NCI-H2171 treated with DMSO at 0.1 percent for 48 hours (cell line): Measurements from ENCODE around the gene RABAC1.

Experiments
- DNase-seq: peaks from one replicate; lab custom pipeline; 2025; lab: John Stamatoyannopoulos, UW

Gene RABAC1

DNA sequence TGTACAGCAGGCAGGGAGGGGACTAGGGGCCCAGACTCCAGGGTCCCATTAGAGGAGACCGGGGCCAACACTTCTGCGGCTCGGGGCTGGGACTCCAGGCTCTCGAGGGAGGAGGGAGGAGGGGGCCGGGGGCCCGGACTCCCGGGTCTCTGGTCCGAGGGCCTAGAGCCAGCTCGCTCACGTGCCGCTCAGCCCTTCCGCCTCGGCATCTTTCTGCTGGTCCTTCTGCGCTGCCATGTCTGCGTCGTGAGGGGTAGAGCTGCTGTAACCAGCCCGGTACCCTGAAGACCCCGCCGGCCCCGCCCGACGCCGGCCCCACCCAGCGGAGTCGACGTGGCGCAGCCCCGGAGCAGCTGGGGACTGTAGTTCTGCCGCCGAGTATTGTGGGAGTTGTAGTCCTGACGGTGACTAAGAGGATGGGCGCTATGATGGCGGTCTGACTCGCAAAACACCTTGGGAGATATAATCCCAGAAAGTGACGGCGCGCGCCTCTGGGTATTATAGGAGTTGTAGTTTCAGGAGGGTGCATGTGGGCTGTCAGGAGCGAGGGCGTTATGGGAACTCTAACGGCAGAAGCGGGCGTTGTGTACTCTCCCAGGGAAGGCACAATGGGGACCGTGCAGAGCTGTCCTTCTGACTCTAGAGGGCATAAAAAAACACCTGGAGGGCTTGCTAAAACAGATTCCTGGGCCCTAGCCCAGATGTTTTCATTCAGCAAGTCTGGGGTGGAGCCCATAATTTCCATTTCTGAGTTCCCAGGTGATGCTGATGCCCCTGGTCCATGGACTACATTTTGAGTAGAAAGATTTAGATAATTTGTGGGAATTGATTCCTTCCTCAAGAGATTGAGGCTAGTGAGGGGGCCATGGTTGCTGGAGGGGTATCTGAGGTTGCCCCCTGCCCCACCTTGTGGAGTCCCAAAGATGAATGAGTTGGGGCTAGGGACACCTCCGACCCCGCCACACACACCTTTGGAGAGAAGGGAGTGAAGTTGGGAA, at the start of gene RABAC1:
RABAC1 (minus strand) TSS at position 266 of the 998 bp plus-strand sequence; CDS start at position 237, 29 bp downstream.
- DNase-seq: peak; percentile 99

GRCh38 chr19:42006569-42006968, 47.4 kb upstream of the RABAC1 start:
- no peak for DNase-seq

- no peak for DNase-seq
These were observed 46.4 kb upstream of the RABAC1 start for GRCh38 chr19:42005504-42005903.

DNA sequence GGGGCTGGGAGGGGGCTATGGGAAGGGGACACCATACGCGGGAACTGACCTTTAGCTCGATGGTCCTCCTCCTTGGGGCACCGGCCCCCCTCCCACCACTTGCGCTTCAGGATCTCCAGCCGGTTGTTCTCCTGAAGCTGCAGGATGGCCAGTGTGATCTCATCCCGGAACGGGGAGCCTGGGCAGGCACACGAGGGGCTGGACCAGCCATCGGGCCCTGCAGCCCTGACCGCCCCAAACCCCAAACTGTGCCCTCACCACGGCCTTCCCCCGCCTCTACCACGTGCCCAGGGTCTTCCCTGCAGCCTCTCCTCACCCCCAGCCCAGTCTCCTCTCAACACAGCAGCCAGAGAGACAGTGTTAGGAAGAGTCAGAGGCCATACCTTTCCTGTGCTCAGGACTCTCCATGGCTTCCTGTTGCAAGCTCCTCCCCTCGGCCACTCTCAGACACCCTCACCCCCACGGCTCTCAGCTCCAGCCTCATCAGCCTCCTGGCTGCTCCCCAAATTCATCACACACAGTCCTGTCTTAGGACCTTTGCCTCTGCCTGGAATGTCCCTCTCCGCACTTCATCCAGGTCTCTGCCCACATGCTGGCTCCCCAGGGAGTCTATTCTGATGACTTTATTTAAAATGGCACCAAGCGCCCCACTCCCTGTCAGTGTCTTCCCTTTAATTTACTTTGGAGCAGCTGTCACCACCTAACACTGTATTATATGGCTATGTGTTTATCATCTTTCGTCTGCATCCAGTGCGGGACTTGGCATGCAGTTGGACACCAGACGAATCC, 44.6 kb upstream of the RABAC1 start:
- no peak for DNase-seq

DNA sequence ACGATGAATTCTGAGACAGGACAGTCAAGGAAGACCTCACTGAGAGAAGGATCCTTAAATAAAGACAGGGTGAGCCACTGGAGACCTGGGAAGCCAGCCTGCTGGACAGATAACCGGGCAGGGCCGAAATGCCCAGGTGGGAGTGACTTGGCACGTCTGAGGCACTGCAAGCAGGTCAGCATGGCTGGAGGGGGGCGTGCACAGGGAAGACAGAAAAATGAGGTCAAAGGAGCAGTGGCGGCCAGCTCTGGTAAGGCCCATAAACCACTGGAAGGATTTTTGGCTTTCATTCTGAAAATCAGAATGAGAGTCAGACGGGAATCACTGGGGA, 40.7 kb upstream of the RABAC1 start:
- DNase-seq: no peak

DNA sequence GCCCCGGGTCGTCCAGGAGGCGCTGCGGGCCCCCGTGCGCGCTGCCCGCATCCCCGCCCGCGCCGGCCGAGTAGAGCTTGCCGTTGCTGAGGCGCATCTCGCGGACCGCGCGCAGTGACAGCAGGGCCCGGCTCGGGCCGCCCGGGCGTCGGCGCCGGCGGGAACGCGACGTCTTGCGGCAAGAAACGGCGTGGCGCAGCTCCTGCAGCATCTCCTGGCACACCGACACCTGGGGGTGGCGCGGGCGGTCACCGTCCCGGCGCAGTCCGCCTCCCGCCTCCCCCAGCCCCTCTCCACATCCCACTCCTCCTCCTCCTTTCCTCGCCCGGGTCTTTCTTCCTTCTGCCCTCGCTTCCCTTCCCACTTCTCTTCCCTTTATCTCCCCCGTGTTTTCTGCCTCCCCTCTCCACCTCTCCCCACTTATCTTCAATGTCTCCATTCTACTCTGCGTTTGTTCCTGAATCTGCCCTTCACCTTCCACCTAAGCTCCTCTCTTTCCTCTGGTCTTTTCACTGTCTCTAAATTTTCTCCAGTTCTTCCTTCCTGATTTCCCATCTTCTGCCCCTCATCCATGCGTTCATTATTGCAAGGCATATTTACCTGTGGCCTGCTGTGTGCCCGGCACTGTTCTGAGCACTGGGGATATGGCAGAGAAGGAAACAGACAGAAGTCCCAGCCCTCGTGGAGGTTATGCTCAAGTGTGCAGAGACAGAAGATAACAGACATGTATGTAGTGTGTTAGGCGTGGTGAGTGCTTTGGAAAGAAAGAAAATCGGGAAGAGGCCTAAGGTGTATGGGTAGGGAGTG, 40.2 kb upstream of the RABAC1 start:
- peak; percentile 68 for DNase-seq

- DNase-seq: peak; percentile 75
These were observed 39.3 kb upstream of the RABAC1 start for GRCh38 chr19:41998246-41999020.

GRCh38 chr19:41997851-41998229, 38.7 kb upstream of the RABAC1 start:
- DNase-seq: peak; percentile 95

DNA sequence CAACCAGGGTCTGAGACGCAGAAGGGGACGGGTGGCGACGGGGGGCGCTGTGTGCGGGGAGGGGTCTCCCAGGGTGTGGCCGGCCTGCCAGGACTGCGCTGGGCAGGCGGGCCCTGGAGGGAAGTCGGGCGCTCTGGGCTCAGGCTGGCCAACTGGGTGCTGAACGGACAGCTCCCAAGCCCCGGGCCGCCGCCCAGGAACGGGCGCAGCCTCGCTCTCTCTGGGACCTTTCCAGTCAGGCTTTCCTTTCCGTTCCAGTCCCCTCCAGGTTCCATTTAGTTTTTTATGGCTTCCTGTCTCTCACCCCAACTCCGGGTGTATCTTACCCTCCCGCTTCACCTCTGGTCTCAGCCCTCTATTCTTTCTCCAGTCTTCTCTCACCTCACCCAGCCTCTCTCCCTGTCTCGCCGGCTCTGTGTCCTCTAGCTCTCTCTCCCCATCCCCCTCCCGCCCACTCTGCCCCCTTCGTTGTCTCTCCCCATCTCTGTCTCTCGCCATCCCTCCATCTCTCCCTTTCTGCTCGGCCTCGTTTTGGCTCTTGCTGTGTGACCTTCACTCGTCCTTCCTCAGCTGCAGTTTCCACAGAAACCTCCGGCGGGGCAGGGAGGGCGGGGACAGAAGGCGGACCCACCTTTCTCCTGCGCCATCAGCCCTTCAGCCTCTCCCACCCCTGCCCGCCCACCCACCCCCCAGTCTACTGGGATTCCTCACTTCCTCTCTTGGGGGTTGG, 38.2 kb upstream of the RABAC1 start:
- no peak for DNase-seq

DNA sequence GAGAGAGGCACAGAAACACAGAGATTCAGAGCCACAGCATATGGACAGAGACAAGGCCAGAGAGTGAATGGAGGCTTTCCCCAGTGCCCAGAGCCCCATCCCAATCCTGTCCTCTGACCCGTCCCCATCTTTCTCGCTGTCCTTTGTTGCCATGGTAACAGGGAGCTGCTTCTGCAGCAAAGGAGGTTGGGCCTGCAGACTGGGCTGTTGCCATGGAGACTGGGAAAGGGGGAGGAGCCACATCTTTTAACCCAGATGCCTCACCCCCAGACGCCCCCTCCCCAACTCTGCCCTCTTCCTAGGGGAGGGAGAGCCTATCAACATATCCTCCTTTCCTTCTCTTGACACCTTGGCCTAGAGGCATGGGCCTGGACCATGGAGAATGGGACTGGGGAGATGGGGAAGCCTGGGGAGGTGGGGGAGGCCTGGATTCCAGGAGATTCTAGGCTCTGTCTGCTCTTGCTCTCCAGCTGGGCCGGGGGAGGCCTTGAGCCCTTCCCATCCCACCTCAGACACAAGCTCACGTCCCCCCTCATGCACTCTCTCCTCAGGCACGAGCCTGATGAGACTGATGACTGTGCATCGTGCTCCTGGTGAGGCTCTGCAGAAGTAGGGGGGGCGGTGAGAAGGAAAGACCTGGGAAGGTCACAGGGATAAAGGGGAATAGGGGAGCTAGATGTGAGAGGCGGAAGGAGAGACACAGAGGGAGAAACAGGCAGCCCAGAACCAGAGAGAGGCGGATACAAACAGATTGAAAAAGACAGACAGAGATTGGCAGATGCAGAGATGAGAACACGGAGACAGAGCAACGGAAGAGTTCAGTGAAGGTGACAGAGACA, 37.1 kb upstream of the RABAC1 start:
- DNase-seq: peak; percentile 22

DNA sequence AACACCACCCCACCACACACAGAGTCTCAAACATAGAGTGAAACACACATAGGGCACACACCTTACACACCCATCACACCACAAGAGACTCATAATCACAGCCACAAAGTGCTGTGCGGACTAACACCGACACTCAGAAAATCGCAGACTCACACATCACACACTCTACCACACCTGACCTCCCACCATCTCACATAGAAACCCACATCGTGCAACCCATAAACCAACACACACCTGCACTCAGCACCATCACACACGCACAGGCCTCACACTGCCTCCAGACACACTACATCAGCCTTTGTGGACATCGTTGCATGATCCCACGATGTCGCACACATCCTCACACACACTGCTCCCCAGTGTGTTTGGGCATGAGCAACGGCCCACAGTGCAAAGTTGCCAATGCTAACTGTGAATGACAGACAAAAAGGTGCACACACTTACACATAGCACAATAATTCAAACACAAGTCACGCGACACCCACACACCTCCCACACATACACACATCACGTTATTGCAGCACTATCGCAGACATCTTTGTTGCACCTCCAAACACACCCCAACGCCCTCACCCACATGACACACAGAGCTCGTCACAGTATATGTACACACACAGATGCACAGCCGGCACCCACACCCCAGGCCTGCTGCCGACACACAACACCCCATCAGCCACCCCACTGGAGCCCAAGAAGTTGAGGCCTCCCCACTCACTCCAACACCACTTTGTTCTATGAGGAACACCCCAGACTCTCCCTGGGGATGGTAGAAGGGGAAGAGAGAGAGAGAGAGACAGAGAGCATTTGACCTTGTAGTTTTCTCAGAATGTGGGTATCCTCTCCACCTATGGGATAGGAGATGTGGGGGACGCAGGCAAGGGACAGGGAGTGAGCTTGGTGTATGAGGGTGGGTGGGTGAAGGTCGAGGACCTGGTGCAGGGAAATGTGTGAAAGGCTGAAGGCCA, 36.2 kb upstream of the RABAC1 start:
- DNase-seq: no peak

GRCh38 chr19:41994521-41994971, 35.4 kb upstream of the RABAC1 start:
- DNase-seq: peak; percentile 56

DNA sequence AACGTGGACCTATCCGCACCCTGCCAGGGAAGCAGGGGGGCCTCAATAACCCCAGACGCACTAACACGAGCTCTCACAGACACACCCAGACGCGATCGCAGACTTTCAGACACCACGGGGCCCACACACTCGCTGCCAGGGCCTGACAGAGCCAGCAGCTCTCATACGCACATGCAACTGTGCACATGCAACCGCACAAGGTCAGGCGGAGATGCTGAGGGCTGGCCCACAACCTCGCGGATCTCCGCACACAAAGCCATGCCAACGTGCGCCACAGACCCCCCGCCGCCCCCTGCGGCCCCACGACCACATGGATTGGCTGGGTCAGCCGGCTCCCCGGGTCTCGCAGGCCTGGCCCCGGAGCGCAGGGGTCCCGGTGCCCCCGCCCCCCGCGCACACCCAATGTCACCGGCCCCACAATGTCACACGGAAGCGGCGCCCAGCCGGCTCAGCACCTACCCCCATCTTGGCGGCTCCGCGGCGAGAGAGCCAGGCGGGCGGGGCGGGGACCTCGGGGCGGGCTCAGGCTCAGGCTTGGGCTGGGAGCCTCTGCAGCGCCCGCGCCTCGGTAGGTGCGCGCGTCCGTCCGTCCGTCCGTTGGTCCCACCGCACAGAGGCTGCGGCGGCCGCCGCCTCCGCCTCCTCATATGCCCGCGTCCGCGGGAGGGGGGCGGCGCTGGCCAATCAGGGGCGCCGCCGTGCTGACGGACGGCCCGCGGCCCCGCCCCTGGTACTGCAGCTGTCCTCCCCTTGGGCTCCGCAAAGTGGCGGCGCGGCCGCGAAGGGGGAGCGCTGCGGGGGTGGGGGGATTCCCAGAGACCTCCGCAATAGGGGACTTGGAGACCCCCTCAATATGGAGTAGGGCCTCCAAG, 34.7 kb upstream of the RABAC1 start, which contains the start of gene ATP1A3:
ATP1A3 (minus strand) TSS at position 619 of the 872 bp plus-strand sequence; CDS start at position 465, 154 bp downstream.
- DNase-seq: peak; percentile 74

DNA sequence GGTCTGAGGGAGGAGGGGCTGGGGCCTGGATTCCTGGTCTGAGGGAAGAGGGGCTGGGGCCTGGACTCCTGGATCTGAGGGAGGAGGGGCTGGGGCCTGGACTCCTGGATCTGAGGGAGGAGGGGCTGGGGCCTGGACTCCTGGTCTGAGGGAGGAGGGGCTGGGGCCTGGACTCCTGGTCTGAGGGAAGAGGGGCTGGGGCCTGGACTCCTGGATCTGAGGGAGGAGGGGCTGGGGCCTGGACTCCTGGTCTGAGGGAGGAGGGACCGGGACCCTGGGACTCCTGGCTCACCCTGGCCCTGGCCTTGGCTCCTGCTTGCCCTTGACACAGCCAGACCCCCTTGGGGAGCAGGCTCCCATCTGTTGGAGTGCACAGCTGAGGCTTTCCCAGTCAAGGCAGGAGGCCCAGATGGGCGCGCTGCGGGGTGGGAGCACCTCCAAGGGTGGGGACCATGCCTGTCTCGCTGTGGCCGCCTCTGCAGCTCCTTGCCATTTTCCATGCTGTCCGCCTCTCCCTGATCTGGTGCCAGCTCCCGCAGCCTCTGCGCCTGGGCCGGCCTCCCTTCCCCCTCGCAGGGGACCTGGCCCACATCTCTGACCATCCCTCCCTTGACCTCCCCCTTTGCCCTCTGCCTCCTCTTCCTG, 32.9 kb upstream of the RABAC1 start:
- peak; percentile 76 for DNase-seq

DNA sequence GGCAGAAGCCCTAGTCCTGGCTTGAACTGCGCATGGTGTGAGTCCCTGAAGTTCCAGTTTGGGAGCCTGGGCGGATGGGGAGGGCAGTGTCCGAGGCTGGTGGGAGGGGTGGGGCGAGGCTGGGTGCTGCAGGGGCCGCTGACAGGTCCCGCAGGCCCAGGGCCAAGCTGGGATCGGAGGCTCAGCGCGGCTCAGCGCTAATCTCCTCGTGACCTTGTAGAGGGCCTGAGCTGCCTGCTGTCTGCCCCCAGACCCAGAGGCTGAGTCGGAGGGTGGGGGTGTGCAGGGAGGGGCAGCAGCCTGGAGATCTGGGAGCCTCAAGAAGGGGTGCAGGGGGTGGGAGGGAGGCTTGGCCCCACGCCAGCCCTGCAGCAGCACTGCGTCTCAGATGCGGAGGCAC, 31.9 kb upstream of the RABAC1 start:
- no peak for DNase-seq

- DNase-seq: no peak
These were observed 31.5 kb upstream of the RABAC1 start for GRCh38 chr19:41990615-41991014.

- DNase-seq: no peak
These were observed 30.9 kb upstream of the RABAC1 start for GRCh38 chr19:41990028-41990427.
